Neural cell (in vitro differentiated cells): ENCODE results near the gene VCP.

ENCODE experiments used
- EP300 ChIP-seq: fragments of 450-650 bp; conservative IDR thresholded peaks from 2 replicates; pipeline ENCODE4 v1.6.1; 2014; ENCODE audit warnings: antibody characterized with exemption, mild to moderate bottlenecking, moderate library complexity; ENCODE audit not compliant: poor library complexity, severe bottlenecking
- EZH2 ChIP-seq: fragments of 200-600, 300-800 bp; shearing (Covaris generic), sonication (generic); IDR thresholded peaks from 2 replicates; pipeline ENCODE4 v1.6.1; 2014; ENCODE audit warnings: antibody characterized with exemption, low read length, borderline replicate concordance, mild to moderate bottlenecking; ENCODE audit not compliant: insufficient read depth, poor library complexity, severe bottlenecking
- SMC3 ChIP-seq: fragments of 450-650 bp; conservative IDR thresholded peaks from 2 replicates; pipeline ENCODE4 v1.6.1; 2014; ENCODE audit warnings: antibody characterized with exemption, mild to moderate bottlenecking, moderate library complexity; ENCODE audit not compliant: poor library complexity
- TAF1 ChIP-seq: IDR thresholded peaks from 2 replicates; pipeline ENCODE4 v1.6.1; 2012; ENCODE audit warnings: low read depth
- TF ChIP-seq, protein P1 (sequence below): fragments of 450-650 bp; IDR thresholded peaks from 2 replicates; pipeline ENCODE4 v1.5.1; 2014; ENCODE audit warnings: antibody characterized with exemption, mild to moderate bottlenecking, moderate library complexity; ENCODE audit not compliant: poor library complexity, severe bottlenecking
- TF ChIP-seq, protein P2 (sequence below): IDR thresholded peaks from 2 replicates; pipeline ENCODE4 v1.6.1; 2012; ENCODE audit warnings: borderline replicate concordance

DNA sequence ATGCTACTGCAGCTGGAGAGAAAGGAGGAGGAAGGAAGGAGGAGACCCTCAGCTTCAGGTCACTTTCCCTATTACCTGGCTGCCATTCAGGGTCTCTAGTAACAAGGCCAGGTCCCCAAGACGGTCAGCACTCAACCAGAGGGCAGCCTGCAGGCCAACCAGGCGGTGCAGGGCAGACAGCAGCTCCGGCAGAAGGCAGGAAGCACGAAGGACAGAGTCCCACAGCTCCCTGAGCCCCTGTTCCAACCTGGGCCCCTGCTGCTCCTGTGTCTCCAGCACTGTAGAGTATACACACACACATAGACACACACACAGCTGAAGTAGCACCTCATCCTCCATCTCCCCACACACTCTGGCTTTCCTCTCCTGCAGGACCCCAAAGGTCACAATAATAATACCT is 5.6 kb upstream of the VCP start:
- TF ChIP-seq, protein P1, sequence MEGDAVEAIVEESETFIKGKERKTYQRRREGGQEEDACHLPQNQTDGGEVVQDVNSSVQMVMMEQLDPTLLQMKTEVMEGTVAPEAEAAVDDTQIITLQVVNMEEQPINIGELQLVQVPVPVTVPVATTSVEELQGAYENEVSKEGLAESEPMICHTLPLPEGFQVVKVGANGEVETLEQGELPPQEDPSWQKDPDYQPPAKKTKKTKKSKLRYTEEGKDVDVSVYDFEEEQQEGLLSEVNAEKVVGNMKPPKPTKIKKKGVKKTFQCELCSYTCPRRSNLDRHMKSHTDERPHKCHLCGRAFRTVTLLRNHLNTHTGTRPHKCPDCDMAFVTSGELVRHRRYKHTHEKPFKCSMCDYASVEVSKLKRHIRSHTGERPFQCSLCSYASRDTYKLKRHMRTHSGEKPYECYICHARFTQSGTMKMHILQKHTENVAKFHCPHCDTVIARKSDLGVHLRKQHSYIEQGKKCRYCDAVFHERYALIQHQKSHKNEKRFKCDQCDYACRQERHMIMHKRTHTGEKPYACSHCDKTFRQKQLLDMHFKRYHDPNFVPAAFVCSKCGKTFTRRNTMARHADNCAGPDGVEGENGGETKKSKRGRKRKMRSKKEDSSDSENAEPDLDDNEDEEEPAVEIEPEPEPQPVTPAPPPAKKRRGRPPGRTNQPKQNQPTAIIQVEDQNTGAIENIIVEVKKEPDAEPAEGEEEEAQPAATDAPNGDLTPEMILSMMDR, result no peak
- TF ChIP-seq, protein P2, sequence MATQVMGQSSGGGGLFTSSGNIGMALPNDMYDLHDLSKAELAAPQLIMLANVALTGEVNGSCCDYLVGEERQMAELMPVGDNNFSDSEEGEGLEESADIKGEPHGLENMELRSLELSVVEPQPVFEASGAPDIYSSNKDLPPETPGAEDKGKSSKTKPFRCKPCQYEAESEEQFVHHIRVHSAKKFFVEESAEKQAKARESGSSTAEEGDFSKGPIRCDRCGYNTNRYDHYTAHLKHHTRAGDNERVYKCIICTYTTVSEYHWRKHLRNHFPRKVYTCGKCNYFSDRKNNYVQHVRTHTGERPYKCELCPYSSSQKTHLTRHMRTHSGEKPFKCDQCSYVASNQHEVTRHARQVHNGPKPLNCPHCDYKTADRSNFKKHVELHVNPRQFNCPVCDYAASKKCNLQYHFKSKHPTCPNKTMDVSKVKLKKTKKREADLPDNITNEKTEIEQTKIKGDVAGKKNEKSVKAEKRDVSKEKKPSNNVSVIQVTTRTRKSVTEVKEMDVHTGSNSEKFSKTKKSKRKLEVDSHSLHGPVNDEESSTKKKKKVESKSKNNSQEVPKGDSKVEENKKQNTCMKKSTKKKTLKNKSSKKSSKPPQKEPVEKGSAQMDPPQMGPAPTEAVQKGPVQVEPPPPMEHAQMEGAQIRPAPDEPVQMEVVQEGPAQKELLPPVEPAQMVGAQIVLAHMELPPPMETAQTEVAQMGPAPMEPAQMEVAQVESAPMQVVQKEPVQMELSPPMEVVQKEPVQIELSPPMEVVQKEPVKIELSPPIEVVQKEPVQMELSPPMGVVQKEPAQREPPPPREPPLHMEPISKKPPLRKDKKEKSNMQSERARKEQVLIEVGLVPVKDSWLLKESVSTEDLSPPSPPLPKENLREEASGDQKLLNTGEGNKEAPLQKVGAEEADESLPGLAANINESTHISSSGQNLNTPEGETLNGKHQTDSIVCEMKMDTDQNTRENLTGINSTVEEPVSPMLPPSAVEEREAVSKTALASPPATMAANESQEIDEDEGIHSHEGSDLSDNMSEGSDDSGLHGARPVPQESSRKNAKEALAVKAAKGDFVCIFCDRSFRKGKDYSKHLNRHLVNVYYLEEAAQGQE, result no peak
- TF ChIP-seq TAF1 (no peak), EZH2 (no peak), SMC3 (no peak), EP300 (no peak)
